Naive B cell (primary cell): Measurements from ENCODE around the gene C1orf105. TPM values are rescaled to one million over a fixed set of nuclear protein-coding genes. Genes with fewer than 3 reads are reported as not detected.
A peak's percentile ranks its signal among the peaks of the same experiment; 100 is the strongest.
"Not testable (repeated sequence)": the region's sequence is repeated elsewhere in the genome, so short reads cannot be mapped to it uniquely, and the experiment has no call there.

Experiments
- ATAC-seq, 2 donors: fragments of 150-1000 bp; cut with Tn5 transposase; 2 replicates each; pipeline ENCODE4 v1.10.0; 2021; ENCODE audit warnings: low read depth in 2 of 2, mild to moderate bottlenecking in 2 of 2, moderate library complexity in 2 of 2
- DNase-seq: peaks from one replicate; pipeline ENCODE4 v3.0.0; 2022
- H3K27ac Mint-ChIP-seq, 6 donors: one replicate each; pipeline ENCODE4 v1.8.0; 2020 to 2022; ENCODE audit warnings: mild to moderate bottlenecking in 6 of 6, mixed read lengths in 6 of 6, moderate library complexity in 5 of 6, inconsistent platforms in 2 of 6
- H3K27me3 Mint-ChIP-seq, 3 donors: one replicate each; pipeline ENCODE4 v1.8.0; 2021 to 2022; ENCODE audit warnings: mixed read lengths in 3 of 3, mild to moderate bottlenecking in 1 of 3
- H3K36me3 Mint-ChIP-seq, 2 donors: one replicate each; pipeline ENCODE4 v1.8.0; 2020 to 2022; ENCODE audit warnings: mixed read lengths in 2 of 2, inconsistent platforms in 1 of 2, mild to moderate bottlenecking in 1 of 2
- H3K4me1 Mint-ChIP-seq, 3 donors: one replicate each; pipeline ENCODE4 v1.8.0; 2020 to 2022; ENCODE audit warnings: mixed read lengths in 3 of 3, inconsistent platforms in 1 of 3, mild to moderate bottlenecking in 1 of 3, moderate library complexity in 1 of 3
- H3K4me3 Mint-ChIP-seq, 8 donors: one replicate each; pipeline ENCODE4 v1.8.0; 2020 to 2022; ENCODE audit warnings: mild to moderate bottlenecking in 8 of 8, mixed read lengths in 8 of 8, moderate library complexity in 8 of 8, inconsistent platforms in 2 of 8
- H3K9me3 Mint-ChIP-seq, 7 donors: one replicate each; pipeline ENCODE4 v1.8.0; 2020 to 2022; ENCODE audit warnings: mixed read lengths in 7 of 7, mild to moderate bottlenecking in 5 of 7, inconsistent platforms in 2 of 7, moderate library complexity in 1 of 7
- polyA plus RNA-seq, 6 donors: library from polyadenylated mRNA; unstranded; fragments of 300-500 nt; fragmentation: Illumina TruSeq; gene quantifications; one replicate each; pipeline ENCODE4 v1.2.3, GENCODE V29; 2021; ENCODE audit warnings: low read depth in 6 of 6

C1orf105 gene
- polyA plus RNA-seq = not detected

GRCh38 chr1:172420385-172420784 is at the start of gene C1orf105:
TSS of gene C1orf105 (plus strand) at chr1:172420685. CDS start at chr1:172420886, 201 bp downstream.
- Mint-ChIP-seq H3K4me1 (no peaks in the 10 kb centered on the region), H3K27ac (peak within 1 kb of the TSS in 1 of 6 donors; percentile 59), H3K36me3 (no peaks in the 10 kb centered on the region)

GRCh38 chr1:172371646-172372045 is 48.8 kb upstream of the C1orf105 start:
- peaks cover 14 to 19% of the 10 kb centered on the region in 2 donors for H3K36me3 Mint-ChIP-seq
- ATAC-seq, H3K27ac Mint-ChIP-seq, H3K4me3 Mint-ChIP-seq, DNase-seq, H3K27me3 Mint-ChIP-seq, H3K4me1 Mint-ChIP-seq: not testable (repeated sequence)
- peaks cover 9 to 25% (median 17%) of the 10 kb centered on the region in 7 donors for H3K9me3 Mint-ChIP-seq

More at GRCh38 chr1:172420385-172420784, at the start of gene C1orf105:
- Mint-ChIP-seq H3K27me3 (no peaks in the 10 kb centered on the region), H3K9me3 (no peaks in the 10 kb centered on the region), H3K4me3 (no peak within 1 kb of the TSS)
- DNase-seq = no peak
- no peak for ATAC-seq

GRCh38 chr1:172373864-172374263 is 46.6 kb upstream of the C1orf105 start:
- no peak overlapping the region for H3K27ac Mint-ChIP-seq
- no peak for DNase-seq
- ATAC-seq = no peak
- no peaks in the 10 kb centered on the region for H3K27me3 Mint-ChIP-seq
- H3K36me3 Mint-ChIP-seq = no peaks in the 10 kb centered on the region
- no peak overlapping the region for H3K4me3 Mint-ChIP-seq
- H3K4me1 Mint-ChIP-seq = peaks cover under 1 to 7% (median 4%) of the 10 kb centered on the region in 3 donors
- H3K9me3 Mint-ChIP-seq = peaks cover 0 to 3% (median 0%) of the 10 kb centered on the region in 7 donors

GRCh38 chr1:172375211-172375631 is 45.3 kb upstream of the C1orf105 start:
- H3K4me3 Mint-ChIP-seq = no peak overlapping the region
- no peaks in the 10 kb centered on the region for H3K27me3 Mint-ChIP-seq

GRCh38 chr1:172376431-172376830 is 44.1 kb upstream of the C1orf105 start:
- no peak overlapping the region for H3K27ac Mint-ChIP-seq
- H3K4me1 Mint-ChIP-seq = peaks cover 14 to 24% (median 18%) of the 10 kb centered on the region in 3 donors
- peak in 1 of 2 donors; percentile 36 for ATAC-seq
- H3K9me3 Mint-ChIP-seq = no peaks in the 10 kb centered on the region
- H3K27me3 Mint-ChIP-seq = no peaks in the 10 kb centered on the region
- peak overlapping the region in 2 of 8 donors; percentile 12 to 49 for H3K4me3 Mint-ChIP-seq
- DNase-seq = no peak
- no peaks in the 10 kb centered on the region for H3K36me3 Mint-ChIP-seq

More at GRCh38 chr1:172375211-172375631, 45.3 kb upstream of the C1orf105 start:
- H3K9me3 Mint-ChIP-seq = peaks cover 0 to 2% (median 0%) of the 10 kb centered on the region in 7 donors
- DNase-seq (no peak), ATAC-seq (no peak)
- H3K27ac Mint-ChIP-seq = peak overlapping the region in 2 of 6 donors; percentile 28 to 68
- peaks cover 6 to 14% (median 8%) of the 10 kb centered on the region in 3 donors for H3K4me1 Mint-ChIP-seq
- H3K36me3 Mint-ChIP-seq = no peaks in the 10 kb centered on the region

- Mint-ChIP-seq H3K4me3 (no peak overlapping the region), H3K9me3 (no peaks in the 10 kb centered on the region), H3K27ac (no peak overlapping the region), H3K4me1 (peaks cover 17 to 36% (median 23%) of the 10 kb centered on the region in 3 donors), H3K27me3 (no peaks in the 10 kb centered on the region), H3K36me3 (no peaks in the 10 kb centered on the region)
- no peak for ATAC-seq
- no peak for DNase-seq
Measured at GRCh38 chr1:172377565-172377964, 42.9 kb upstream of the C1orf105 start.

GRCh38 chr1:172378109-172378760 is 42.2 kb upstream of the C1orf105 start:
- ATAC-seq (no peak), DNase-seq (no peak)
- Mint-ChIP-seq H3K36me3 (no peaks in the 10 kb centered on the region), H3K27ac (no peak overlapping the region), H3K4me3 (no peak overlapping the region), H3K9me3 (no peaks in the 10 kb centered on the region), H3K4me1 (peaks cover 17 to 41% (median 26%) of the 10 kb centered on the region in 3 donors), H3K27me3 (no peaks in the 10 kb centered on the region)

- peaks cover 17 to 41% (median 28%) of the 10 kb centered on the region in 3 donors for H3K4me1 Mint-ChIP-seq
- peak; percentile 95 to 96 for ATAC-seq
Measured at GRCh38 chr1:172380441-172381244, 39.8 kb upstream of the C1orf105 start.

GRCh38 chr1:172381946-172382345 is 38.5 kb upstream of the C1orf105 start:
- H3K9me3 Mint-ChIP-seq = no peaks in the 10 kb centered on the region

More at GRCh38 chr1:172380441-172381244, 39.8 kb upstream of the C1orf105 start:
- no peaks in the 10 kb centered on the region for H3K27me3 Mint-ChIP-seq
- no peaks in the 10 kb centered on the region for H3K9me3 Mint-ChIP-seq
- no peaks in the 10 kb centered on the region for H3K36me3 Mint-ChIP-seq
- H3K4me3 Mint-ChIP-seq = peak overlapping the region; percentile 25 to 84 (median 68)
- H3K27ac Mint-ChIP-seq = peak overlapping the region; percentile 82 to 96 (median 90)
- DNase-seq = peak; percentile 54

GRCh38 chr1:172382406-172382805 is 38.1 kb upstream of the C1orf105 start:
- H3K27me3 Mint-ChIP-seq = no peaks in the 10 kb centered on the region
- DNase-seq (no peak), ATAC-seq (no peak)
- H3K9me3 Mint-ChIP-seq = no peaks in the 10 kb centered on the region
- H3K27ac Mint-ChIP-seq = peak overlapping the region in 2 of 6 donors; percentile 26 to 82
- peaks cover 17 to 42% (median 28%) of the 10 kb centered on the region in 3 donors for H3K4me1 Mint-ChIP-seq
- no peaks in the 10 kb centered on the region for H3K36me3 Mint-ChIP-seq
- H3K4me3 Mint-ChIP-seq = no peak overlapping the region

More at GRCh38 chr1:172381946-172382345, 38.5 kb upstream of the C1orf105 start:
- peaks cover 15 to 38% (median 28%) of the 10 kb centered on the region in 3 donors for H3K4me1 Mint-ChIP-seq
- ATAC-seq (no peak), DNase-seq (no peak)
- H3K4me3 Mint-ChIP-seq = peak overlapping the region in 3 of 8 donors; percentile 19 to 53 (median 33)
- no peaks in the 10 kb centered on the region for H3K27me3 Mint-ChIP-seq
- H3K27ac Mint-ChIP-seq = peak overlapping the region in 3 of 6 donors; percentile 12 to 82 (median 37)
- H3K36me3 Mint-ChIP-seq = no peaks in the 10 kb centered on the region

GRCh38 chr1:172382990-172383389 is 37.5 kb upstream of the C1orf105 start:
- DNase-seq (no peak), ATAC-seq (no peak)
- Mint-ChIP-seq H3K4me1 (peaks cover 17 to 42% (median 28%) of the 10 kb centered on the region in 3 donors), H3K27me3 (no peaks in the 10 kb centered on the region), H3K27ac (peak overlapping the region in 3 of 6 donors; percentile 32 to 69 (median 53)), H3K9me3 (no peaks in the 10 kb centered on the region), H3K36me3 (no peaks in the 10 kb centered on the region), H3K4me3 (no peak overlapping the region)

- Mint-ChIP-seq H3K36me3 (no peaks in the 10 kb centered on the region), H3K9me3 (no peaks in the 10 kb centered on the region), H3K27me3 (no peaks in the 10 kb centered on the region), H3K27ac (peak overlapping the region in 3 of 6 donors; percentile 53 to 82 (median 69)), H3K4me3 (no peak overlapping the region), H3K4me1 (peaks cover 17 to 45% (median 30%) of the 10 kb centered on the region in 3 donors)
- no peak for ATAC-seq
- no peak for DNase-seq
Measured at GRCh38 chr1:172383536-172383935, 36.9 kb upstream of the C1orf105 start.

- H3K36me3 Mint-ChIP-seq = no peaks in the 10 kb centered on the region
Measured at GRCh38 chr1:172384656-172385055, 35.8 kb upstream of the C1orf105 start.

More at GRCh38 chr1:172384656-172385055, 35.8 kb upstream of the C1orf105 start:
- DNase-seq (no peak), ATAC-seq (no peak)
- Mint-ChIP-seq H3K4me3 (no peak overlapping the region), H3K9me3 (no peaks in the 10 kb centered on the region), H3K4me1 (peaks cover 15 to 43% (median 27%) of the 10 kb centered on the region in 3 donors), H3K27ac (peak overlapping the region in 1 of 6 donors; percentile 47), H3K27me3 (no peaks in the 10 kb centered on the region)
